Thymus (tissue), 11 donors: ENCODE measurements around the gene UTF1. TPM values are rescaled to one million over a fixed set of nuclear protein-coding genes. Genes with fewer than 3 reads are reported as not detected.

Source experiments
- DNase-seq, 9 donors: peaks; one replicate each; pipeline ENCODE4 v3.0.0-alpha.2; 2013; ENCODE audit warnings: low spot score in 9 of 9, low read depth in 6 of 9, missing footprints in 1 of 9
- H3K27ac ChIP-seq, 2 donors: one replicate each; pipeline ENCODE4 v1.5.1; 2013; ENCODE audit warnings: control low read depth in 1 of 2, low read depth in 1 of 2, low read length in 1 of 2, mild to moderate bottlenecking in 1 of 2, moderate library complexity in 1 of 2
- H3K27me3 ChIP-seq, 2 donors: one replicate each; pipeline ENCODE4 v1.5.1; 2013; ENCODE audit warnings: low read length in 1 of 2; ENCODE audit not compliant: control insufficient read depth in 2 of 2, insufficient read depth in 1 of 2
- H3K36me3 ChIP-seq, 2 donors: one replicate each; pipeline ENCODE4 v1.5.1; 2013; ENCODE audit warnings: low read length in 1 of 2, mild to moderate bottlenecking in 1 of 2, moderate library complexity in 1 of 2; ENCODE audit not compliant: control insufficient read depth in 2 of 2, insufficient read depth in 2 of 2
- H3K4me1 ChIP-seq, 2 donors: one replicate each; pipeline ENCODE4 v1.5.1; 2013; ENCODE audit warnings: low read length in 2 of 2; ENCODE audit not compliant: control insufficient read depth in 2 of 2, insufficient read depth in 2 of 2
- H3K4me3 ChIP-seq, 2 donors: one replicate each; pipeline ENCODE4 v1.5.1; 2013; ENCODE audit warnings: low read length in 2 of 2, control low read depth in 1 of 2, mild to moderate bottlenecking in 1 of 2
- H3K9me3 ChIP-seq, 2 donors: one replicate each; pipeline ENCODE4 v1.5.1; 2013; ENCODE audit warnings: low read length in 1 of 2, mild to moderate bottlenecking in 1 of 2; ENCODE audit not compliant: control insufficient read depth in 2 of 2, insufficient read depth in 1 of 2
- WGBS: extraction: QIAGEN DNeasy Blood & Tissue Kit; methylation state at CpG from one replicate; pipeline ENCODE4 v1.1.7; 2013; 5-methylcytosine and 5-hydroxymethylcytosine counted together
- polyA plus RNA-seq: library from polyadenylated mRNA; stranded (reverse); fragments of 200-250 nt; gene quantifications from one replicate; pipeline ENCODE4 v1.2.3, GENCODE V29; 2013
- total RNA-seq: library from RNA; stranded (reverse); fragments of 120-200 nt; gene quantifications from one replicate; pipeline ENCODE4 v1.2.4, GENCODE V29; 2013
- donor health status: healthy.

The UTF1 gene
- total and polyA plus RNA-seq, 2 donors, result 0.02 TPM; not detected in 1

- 94% methylated on average over 15 of the region's 15 CpGs for WGBS
- Histone ChIP-seq H3K27me3 (no peaks in the 10 kb centered on the region), H3K4me3 (no peak overlapping the region), H3K4me1 (no peaks in the 10 kb centered on the region), H3K27ac (no peak overlapping the region), H3K9me3 (no peaks in the 10 kb centered on the region), H3K36me3 (no peaks in the 10 kb centered on the region)
- no peak for DNase-seq
Measured at GRCh38 chr10:133200621-133201031, 29.4 kb upstream of the UTF1 start.

GRCh38 chr10:133201151-133201947 lies 28.7 kb upstream of the UTF1 start:
- DNase-seq, result no peak
- 94% methylated on average over 57 of the region's 57 CpGs for WGBS

GRCh38 chr10:133201948-133202725 lies 27.9 kb upstream of the UTF1 start:
- WGBS, result 88% methylated on average over 29 of the region's 29 CpGs
- H3K36me3 ChIP-seq, result no peaks in the 10 kb centered on the region
- H3K27me3 ChIP-seq, result no peaks in the 10 kb centered on the region
- no peak overlapping the region for H3K27ac ChIP-seq
- DNase-seq, result no peak
- no peak overlapping the region for H3K4me3 ChIP-seq
- H3K9me3 ChIP-seq, result no peaks in the 10 kb centered on the region
- no peaks in the 10 kb centered on the region for H3K4me1 ChIP-seq

More at GRCh38 chr10:133201151-133201947, 28.7 kb upstream of the UTF1 start:
- Histone ChIP-seq H3K9me3 (no peaks in the 10 kb centered on the region), H3K4me3 (no peak overlapping the region), H3K27me3 (no peaks in the 10 kb centered on the region), H3K36me3 (no peaks in the 10 kb centered on the region), H3K4me1 (no peaks in the 10 kb centered on the region), H3K27ac (no peak overlapping the region)

GRCh38 chr10:133202778-133203651 lies 27.0 kb upstream of the UTF1 start:
- H3K27me3 ChIP-seq, result no peaks in the 10 kb centered on the region
- no peaks in the 10 kb centered on the region for H3K9me3 ChIP-seq
- no peaks in the 10 kb centered on the region for H3K36me3 ChIP-seq
- H3K27ac ChIP-seq, result no peak overlapping the region
- DNase-seq, result no peak
- no peaks in the 10 kb centered on the region for H3K4me1 ChIP-seq
- 90% methylated on average over 59 of the region's 62 CpGs for whole genome bisulfite sequencing
- no peak overlapping the region for H3K4me3 ChIP-seq

GRCh38 chr10:133203652-133204195 lies 26.3 kb upstream of the UTF1 start:
- no peak for DNase-seq
- H3K4me3 ChIP-seq, result no peak overlapping the region
- H3K4me1 ChIP-seq, result no peaks in the 10 kb centered on the region
- H3K27me3 ChIP-seq, result no peaks in the 10 kb centered on the region
- H3K9me3 ChIP-seq, result no peaks in the 10 kb centered on the region
- no peaks in the 10 kb centered on the region for H3K36me3 ChIP-seq
- WGBS, result 90% methylated on average over 31 of the region's 31 CpGs
- H3K27ac ChIP-seq, result no peak overlapping the region

GRCh38 chr10:133204226-133205015 lies 25.6 kb upstream of the UTF1 start:
- H3K27me3 ChIP-seq, result no peaks in the 10 kb centered on the region
- no peak overlapping the region for H3K4me3 ChIP-seq
- H3K9me3 ChIP-seq, result no peaks in the 10 kb centered on the region
- no peak for DNase-seq
- no peak overlapping the region for H3K27ac ChIP-seq
- WGBS, result 94% methylated on average over 38 of the region's 38 CpGs
- no peaks in the 10 kb centered on the region for H3K4me1 ChIP-seq
- H3K36me3 ChIP-seq, result no peaks in the 10 kb centered on the region

GRCh38 chr10:133205146-133205545 lies 24.9 kb upstream of the UTF1 start:
- Histone ChIP-seq H3K36me3 (no peaks in the 10 kb centered on the region), H3K27ac (no peak overlapping the region), H3K4me1 (no peaks in the 10 kb centered on the region), H3K4me3 (no peak overlapping the region), H3K9me3 (no peaks in the 10 kb centered on the region), H3K27me3 (no peaks in the 10 kb centered on the region)
- WGBS, result 91% methylated on average over 23 of the region's 23 CpGs
- DNase-seq, result no peak

- Histone ChIP-seq H3K4me3 (no peak overlapping the region), H3K27me3 (no peaks in the 10 kb centered on the region), H3K9me3 (no peaks in the 10 kb centered on the region), H3K4me1 (no peaks in the 10 kb centered on the region), H3K36me3 (no peaks in the 10 kb centered on the region), H3K27ac (no peak overlapping the region)
- DNase-seq, result no peak
- WGBS, result 94% methylated on average over 17 of the region's 17 CpGs
Measured at GRCh38 chr10:133206356-133207040, 23.5 kb upstream of the UTF1 start.
